HFF-Myc (cell line): ENCODE measurements around the gene GSTM5.

Experiments used
- DNase-seq: peaks from one replicate; pipeline ENCODE4 v3.0.0-alpha.2; 2011; ENCODE audit warnings: low read depth; ENCODE audit errors: extremely low read depth
- H3K4me3 ChIP-seq: replicated peaks from 2 replicates; pipeline ENCODE4 v1.5.1; 2011; ENCODE audit warnings: low read depth, mild to moderate bottlenecking, control low read depth, low read length
- CTCF ChIP-seq: IDR thresholded peaks from 2 replicates; pipeline ENCODE4 v1.5.1; 2012; ENCODE audit warnings: mild to moderate bottlenecking, low read depth, low read length, control low read depth; ENCODE audit errors: missing control alignments

Gene GSTM5

GRCh38 chr1:109721971-109722370 is 9.9 kb downstream of the GSTM5 start:
- H3K4me3 ChIP-seq, result no peak overlapping the region
- TF ChIP-seq CTCF, result no peak
- no peak for DNase-seq

GRCh38 chr1:109722908-109723691 is 11.0 kb downstream of the GSTM5 start:
- H3K4me3 ChIP-seq, result no peak overlapping the region
- TF ChIP-seq CTCF, result no peak
- DNase-seq, result no peak

- TF ChIP-seq CTCF, result no peak
Measured at GRCh38 chr1:109724933-109725332, 12.9 kb downstream of the GSTM5 start.

GRCh38 chr1:109725510-109725909 is 13.5 kb downstream of the GSTM5 start:
- TF ChIP-seq CTCF, result no peak
- DNase-seq, result no peak
- no peak overlapping the region for H3K4me3 ChIP-seq

More at GRCh38 chr1:109724933-109725332, 12.9 kb downstream of the GSTM5 start:
- DNase-seq, result no peak
- no peak overlapping the region for H3K4me3 ChIP-seq

GRCh38 chr1:109726007-109726406 is 14.0 kb downstream of the GSTM5 start:
- no peak overlapping the region for H3K4me3 ChIP-seq
- DNase-seq, result no peak
- TF ChIP-seq CTCF, result no peak

GRCh38 chr1:109726728-109727373 is 14.8 kb downstream of the GSTM5 start:
- DNase-seq, result no peak
- H3K4me3 ChIP-seq, result no peak overlapping the region
- TF ChIP-seq CTCF, result no peak
